ENCODE results near the gene SIPA1. TPM values are rescaled to one million over a fixed set of nuclear protein-coding genes. Genes with fewer than 3 reads are reported as not detected.

SIPA1 gene
- total RNA-seq, 4 donors from 2014 or later: 22.4 to 174 (median 30.9) TPM

- Histone ChIP-seq H3K36me3 (no peaks in the 10 kb centered on the region), H3K9me3 (no peaks in the 10 kb centered on the region), H3K27me3 (no peaks in the 10 kb centered on the region), H3K4me3 (no peak overlapping the region), H3K4me1 (peaks cover 0 to 16% (median 7%) of the 10 kb centered on the region in 4 donors), H3K27ac (no peak overlapping the region)
- no peak for DNase-seq
- in situ Hi-C loops (cut with MboI; ENCODE audit: low pct_ligation_motif_present in 1 of 4, low pct_unique_long_range_greater_than_20kb in 1 of 4, low sequenced_read_pairs in 3 of 4): loop anchor here in 1 of 4 donors (25.0 kb wide), 1 partner anchor 290 kb away; no protein-coding TSS in a partner anchor
- intact Hi-C loops (cut with DNase I; ENCODE audit: low total_unique reads): no loop called here
- 88% methylated on average over 4 of the region's 5 CpGs; no CpG with 5 or more reads in 1 of the 2 donors for WGBS, 2 donors (ENCODE audit: low coverage in 1 of 2)
- no peak for TF ChIP-seq EP300 (IDR thresholded peaks at IDR 0.05; ENCODE audit: low read depth)
- no peak for TF ChIP-seq POLR2A (IDR thresholded peaks at IDR 0.05)
- TF ChIP-seq POLR2AphosphoS5 (IDR thresholded peaks at IDR 0.05): no peak
- no peak for TF ChIP-seq CTCF (IDR thresholded peaks at IDR 0.05)
These were observed 59.1 kb downstream of the SIPA1 start for GRCh38 chr11:65696802-65697552.

- in situ Hi-C loops (cut with MboI; ENCODE audit: low pct_ligation_motif_present in 1 of 4, low pct_unique_long_range_greater_than_20kb in 1 of 4, low sequenced_read_pairs in 3 of 4): loop anchor here in 1 of 4 donors (25.0 kb wide), 1 partner anchor 289 kb away; no protein-coding TSS in a partner anchor
- 55% methylated on average over 8 of the region's 8 CpGs; no CpG with 5 or more reads in 1 of the 2 donors for WGBS, 2 donors (ENCODE audit: low coverage in 1 of 2)
- peak; percentile 73 for DNase-seq
These were observed 60.3 kb downstream of the SIPA1 start for GRCh38 chr11:65698205-65698604.

GRCh38 chr11:65699306-65699705, 61.4 kb downstream of the SIPA1 start:
- DNase-seq: no peak
- 79% methylated on average over 7 of the region's 7 CpGs; no CpG with 5 or more reads in 1 of the 2 donors for WGBS, 2 donors (ENCODE audit: low coverage in 1 of 2)
- H3K27me3 ChIP-seq: no peaks in the 10 kb centered on the region
- H3K4me3 ChIP-seq: no peak overlapping the region
- H3K4me1 ChIP-seq: peaks cover 0 to 13% (median 6%) of the 10 kb centered on the region in 4 donors
- no peaks in the 10 kb centered on the region for H3K36me3 ChIP-seq
- H3K27ac ChIP-seq: no peak overlapping the region
- TF ChIP-seq POLR2AphosphoS5 (IDR thresholded peaks at IDR 0.05): no peak
- no peak for TF ChIP-seq POLR2A (IDR thresholded peaks at IDR 0.05)
- no peak for TF ChIP-seq CTCF (IDR thresholded peaks at IDR 0.05)
- no peaks in the 10 kb centered on the region for H3K9me3 ChIP-seq
- intact Hi-C loops (cut with DNase I; ENCODE audit: low total_unique reads): no loop called here
- in situ Hi-C loops (cut with MboI; ENCODE audit: low pct_ligation_motif_present in 1 of 4, low pct_unique_long_range_greater_than_20kb in 1 of 4, low sequenced_read_pairs in 3 of 4): loop anchor here in 1 of 4 donors (25.0 kb wide), 1 partner anchor 288 kb away; no protein-coding TSS in a partner anchor

More at GRCh38 chr11:65698205-65698604, 60.3 kb downstream of the SIPA1 start:
- no peak for TF ChIP-seq POLR2A (IDR thresholded peaks at IDR 0.05)
- TF ChIP-seq CTCF (IDR thresholded peaks at IDR 0.05): no peak
- no peak for TF ChIP-seq POLR2AphosphoS5 (IDR thresholded peaks at IDR 0.05)
- no peak for TF ChIP-seq EP300 (IDR thresholded peaks at IDR 0.05; ENCODE audit: low read depth)
- no peaks in the 10 kb centered on the region for H3K9me3 ChIP-seq
- intact Hi-C loops (cut with DNase I; ENCODE audit: low total_unique reads): no loop called here
- H3K4me1 ChIP-seq: peaks cover 0 to 16% (median 7%) of the 10 kb centered on the region in 4 donors
- H3K4me3 ChIP-seq: no peak overlapping the region
- H3K27ac ChIP-seq: no peak overlapping the region
- no peaks in the 10 kb centered on the region for H3K27me3 ChIP-seq
- H3K36me3 ChIP-seq: no peaks in the 10 kb centered on the region

- Histone ChIP-seq H3K27ac (no peak overlapping the region), H3K4me1 (peaks cover 0 to 8% (median 7%) of the 10 kb centered on the region in 4 donors), H3K4me3 (no peak overlapping the region), H3K36me3 (no peaks in the 10 kb centered on the region), H3K27me3 (no peaks in the 10 kb centered on the region), H3K9me3 (no peaks in the 10 kb centered on the region)
- no peak for DNase-seq
- 57 to 59% methylated on average over 3 of the region's 3 CpGs for WGBS, 2 donors (ENCODE audit: low coverage in 1 of 2)
- TF ChIP-seq POLR2A (IDR thresholded peaks at IDR 0.05) (no peak), EP300 (IDR thresholded peaks at IDR 0.05; ENCODE audit: low read depth) (no peak), CTCF (IDR thresholded peaks at IDR 0.05) (no peak), POLR2AphosphoS5 (IDR thresholded peaks at IDR 0.05) (no peak)
- in situ Hi-C loops (cut with MboI; ENCODE audit: low pct_ligation_motif_present in 1 of 4, low pct_unique_long_range_greater_than_20kb in 1 of 4, low sequenced_read_pairs in 3 of 4) (loop anchor here in 3 of 4 donors (25.0 kb wide), 2 partner anchors 112 to 287 kb away; no protein-coding TSS in a partner anchor), intact Hi-C loops (cut with DNase I; ENCODE audit: low total_unique reads) (loop anchor here (10.0 kb wide), 2 partner anchors 66 to 284 kb away; partner anchors contain the start of gene SIPA1)
These were observed 62.5 kb downstream of the SIPA1 start for GRCh38 chr11:65700399-65700798.

Measured in transverse colon (tissue), 4 donors.